IPS-15b (cell line): Measurements from ENCODE around the gene KIF2C.
"Not testable (repeated sequence)": the region's sequence is repeated elsewhere in the genome, so short reads cannot be mapped to it uniquely, and the experiment has no call there.

Source experiments
- H3K27me3 ChIP-seq: one replicate; pipeline ENCODE4 v1.6.1; 2013; ENCODE audit warnings: low read length; ENCODE audit not compliant: control insufficient read depth, insufficient read depth
- H3K36me3 ChIP-seq: one replicate; pipeline ENCODE4 v1.6.1; 2013; ENCODE audit warnings: low read length; ENCODE audit not compliant: control insufficient read depth, insufficient read depth
- H3K4me1 ChIP-seq: one replicate; pipeline ENCODE4 v1.6.1; 2013; ENCODE audit warnings: mild to moderate bottlenecking, low read length; ENCODE audit not compliant: control insufficient read depth, insufficient read depth
- H3K4me3 ChIP-seq: one replicate; pipeline ENCODE4 v1.5.1; 2013; ENCODE audit warnings: low read depth, low read length
- H3K9ac ChIP-seq: one replicate; pipeline ENCODE4 v1.6.1; 2013; ENCODE audit warnings: low read depth, mild to moderate bottlenecking, low read length
- H3K9me3 ChIP-seq: one replicate; pipeline ENCODE4 v1.6.1; 2013; ENCODE audit warnings: mild to moderate bottlenecking, low read length; ENCODE audit not compliant: control insufficient read depth, insufficient read depth

KIF2C gene

DNA sequence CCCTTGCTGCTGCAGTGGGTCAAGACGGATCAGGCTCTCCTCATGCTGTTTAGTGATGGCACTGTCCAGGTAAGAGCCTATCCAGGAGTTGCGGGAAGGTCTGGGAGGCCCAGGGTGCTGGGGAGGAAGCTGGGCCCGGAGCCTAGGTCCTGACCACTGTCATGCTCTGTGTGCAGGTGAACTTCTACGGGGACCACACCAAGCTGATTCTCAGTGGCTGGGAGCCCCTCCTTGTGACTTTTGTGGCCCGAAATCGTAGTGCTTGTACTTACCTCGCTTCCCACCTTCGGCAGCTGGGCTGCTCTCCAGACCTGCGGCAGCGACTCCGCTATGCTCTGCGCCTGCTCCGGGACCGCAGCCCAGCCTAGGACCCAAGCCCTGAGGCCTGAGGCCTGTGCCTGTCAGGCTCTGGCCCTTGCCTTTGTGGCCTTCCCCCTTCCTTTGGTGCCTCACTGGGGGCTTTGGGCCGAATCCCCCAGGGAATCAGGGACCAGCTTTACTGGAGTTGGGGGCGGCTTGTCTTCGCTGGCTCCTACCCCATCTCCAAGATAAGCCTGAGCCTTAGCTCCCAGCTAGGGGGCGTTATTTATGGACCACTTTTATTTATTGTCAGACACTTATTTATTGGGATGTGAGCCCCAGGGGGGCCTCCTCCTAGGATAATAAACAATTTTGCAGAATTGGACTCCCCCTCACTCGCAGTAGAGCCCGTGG lies 65.8 kb downstream of the KIF2C start:
- Histone ChIP-seq H3K4me1 (peaks cover 21% of the 10 kb centered on the region), H3K9me3 (no peaks in the 10 kb centered on the region), H3K27me3 (no peaks in the 10 kb centered on the region), H3K4me3 (no peak overlapping the region), H3K9ac (no peak overlapping the region), H3K36me3 (peaks cover 39% of the 10 kb centered on the region)

GRCh38 chr1:44806025-44806703 lies 66.5 kb downstream of the KIF2C start:
- Histone ChIP-seq H3K9me3 (no peaks in the 10 kb centered on the region), H3K4me1 (peaks cover 21% of the 10 kb centered on the region), H3K9ac (no peak overlapping the region), H3K27me3 (no peaks in the 10 kb centered on the region), H3K36me3 (peaks cover 39% of the 10 kb centered on the region), H3K4me3 (no peak overlapping the region)

DNA sequence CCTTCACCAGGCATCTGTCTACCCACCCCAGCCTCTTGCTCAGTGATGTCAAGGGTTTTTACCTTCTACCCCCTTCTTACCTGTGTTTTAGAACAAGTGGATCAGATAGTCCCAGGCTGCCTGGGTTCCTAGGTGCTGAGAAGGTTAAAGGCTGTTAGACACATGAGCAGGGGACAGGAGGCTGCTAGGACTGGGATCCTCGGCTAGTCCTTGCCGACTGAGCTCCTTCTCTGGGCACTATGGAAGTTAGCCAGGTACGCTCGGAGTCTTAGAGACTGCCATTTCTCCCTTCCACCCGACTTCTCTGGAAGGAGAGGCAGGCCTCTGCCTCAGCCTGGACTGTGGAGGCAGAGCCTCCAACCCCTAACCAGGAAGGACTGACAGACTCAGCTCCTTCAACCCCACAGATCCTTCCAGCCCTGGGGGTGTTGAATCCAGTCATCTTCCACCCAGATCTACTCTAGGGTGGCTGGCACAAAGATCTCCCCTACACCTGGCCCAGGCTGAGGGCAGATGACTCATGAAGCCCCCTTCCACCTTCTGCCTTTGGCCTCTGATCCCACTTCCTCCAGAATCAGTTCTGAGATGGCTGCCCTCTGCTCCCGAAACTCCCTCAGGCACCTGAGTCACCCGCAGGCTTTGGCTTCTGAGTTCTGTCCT lies 67.2 kb downstream of the KIF2C start, which contains the start of gene DYNLT4:
DYNLT4 (minus strand) TSS at position 648 of the 660 bp plus-strand sequence. CDS start 683 bp downstream, outside the sequence.
- Histone ChIP-seq H3K36me3 (peaks cover 39% of the 10 kb centered on the region), H3K4me3 (peak within 1 kb of the TSS; percentile 0), H3K4me1 (peaks cover 21% of the 10 kb centered on the region)

GRCh38 chr1:44807364-44808062 lies 67.9 kb downstream of the KIF2C start:
- Histone ChIP-seq H3K36me3 (peaks cover 39% of the 10 kb centered on the region), H3K4me3 (peak overlapping the region; percentile 0), H3K27me3 (no peaks in the 10 kb centered on the region), H3K4me1 (peaks cover 21% of the 10 kb centered on the region), H3K9me3 (no peaks in the 10 kb centered on the region), H3K9ac (peak overlapping the region; percentile 60)

More for the DNA sequence above, 67.2 kb downstream of the KIF2C start, which contains the start of gene DYNLT4:
- Histone ChIP-seq H3K9me3 (no peaks in the 10 kb centered on the region), H3K27me3 (no peaks in the 10 kb centered on the region), H3K9ac (peak within 1 kb of the TSS; percentile 60)

GRCh38 chr1:44808063-44808937 lies 68.7 kb downstream of the KIF2C start, which contains the start of gene BTBD19:
Gene BTBD19 (plus strand): TSS chr1:44808523. CDS start chr1:44808821, 298 bp downstream.
- Histone ChIP-seq H3K4me1 (peaks cover 21% of the 10 kb centered on the region), H3K9ac (peak within 1 kb of the TSS; percentile 60), H3K4me3 (peak within 1 kb of the TSS; percentile 3), H3K9me3 (no peaks in the 10 kb centered on the region), H3K27me3 (no peaks in the 10 kb centered on the region), H3K36me3 (peaks cover 31% of the 10 kb centered on the region)

- H3K4me1 ChIP-seq = peaks cover 21% of the 10 kb centered on the region
Measured at GRCh38 chr1:44808938-44809917, 69.6 kb downstream of the KIF2C start.

GRCh38 chr1:44810101-44810761 lies 70.6 kb downstream of the KIF2C start:
- Histone ChIP-seq H3K27me3 (no peaks in the 10 kb centered on the region), H3K36me3 (peaks cover 16% of the 10 kb centered on the region), H3K9ac (no peak overlapping the region), H3K4me1 (peaks cover 21% of the 10 kb centered on the region), H3K9me3 (no peaks in the 10 kb centered on the region), H3K4me3 (no peak overlapping the region)

More at GRCh38 chr1:44808938-44809917, 69.6 kb downstream of the KIF2C start:
- Histone ChIP-seq H3K9me3 (no peaks in the 10 kb centered on the region), H3K27me3 (no peaks in the 10 kb centered on the region), H3K4me3 (peak overlapping the region; percentile 3), H3K9ac (peak overlapping the region; percentile 32), H3K36me3 (peaks cover 22% of the 10 kb centered on the region)

DNA sequence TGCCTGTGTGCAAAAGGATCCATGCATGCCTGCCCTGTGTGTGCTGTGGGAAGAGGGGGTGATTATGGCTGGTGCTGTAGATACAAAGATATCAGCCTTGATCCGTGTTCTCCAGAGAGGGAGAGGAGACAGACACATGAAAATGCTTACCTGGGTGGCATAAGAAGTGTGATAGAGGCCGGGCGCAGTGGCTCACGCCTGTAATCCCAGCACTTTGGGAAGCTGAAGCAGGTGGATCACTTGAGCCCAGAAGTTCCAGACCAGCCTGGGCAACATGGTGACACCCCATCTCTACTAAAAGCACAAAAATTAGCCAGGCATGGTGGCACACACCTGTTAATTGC lies 71.1 kb downstream of the KIF2C start:
- not testable (repeated sequence) for H3K9me3 ChIP-seq, H3K4me3 ChIP-seq, H3K9ac ChIP-seq, H3K27me3 ChIP-seq
- peaks cover 10% of the 10 kb centered on the region for H3K36me3 ChIP-seq
- peaks cover 21% of the 10 kb centered on the region for H3K4me1 ChIP-seq

GRCh38 chr1:44811234-44811633 lies 71.6 kb downstream of the KIF2C start:
- Histone ChIP-seq H3K27me3 (no peaks in the 10 kb centered on the region), H3K9me3 (no peaks in the 10 kb centered on the region), H3K4me3 (no peak overlapping the region), H3K9ac (no peak overlapping the region), H3K36me3 (peaks cover 6% of the 10 kb centered on the region), H3K4me1 (peaks cover 21% of the 10 kb centered on the region)
